Naive thymus-derived CD4-positive, alpha-beta T cell (primary cell): Measurements from ENCODE around the gene RBP3. TPM values are rescaled to one million over a fixed set of nuclear protein-coding genes. Genes with fewer than 3 reads are reported as not detected.

ENCODE experiments used
- ATAC-seq: fragments of 150-1000 bp; cut with Tn5 transposase; 2 replicates; pipeline ENCODE4 v1.10.0; 2021; ENCODE audit warnings: mild to moderate bottlenecking, moderate library complexity
- CTCF ChIA-PET: fragments of 350-600 bp; sonication (Branson Sonifier 250); formaldehyde crosslinking; loops from one replicate; lab custom pipeline; 2021; ENCODE audit warnings: antibody characterized with exemption; lab: Charles Lee
- POLR2A ChIA-PET: fragments of 350-600 bp; sonication (Branson Sonifier 250); formaldehyde crosslinking; loops from one replicate; lab custom pipeline; 2021; ENCODE audit warnings: antibody characterized with exemption, inconsistent platforms; lab: Charles Lee
- DNase-seq, 9 donors: peaks; one replicate each; pipeline versions ENCODE4 v3.0.0 to v3.0.0-alpha.2; 2020 to 2022; ENCODE audit warnings: mixed read lengths in 1 of 9
- H3K27ac ChIP-seq: one replicate; pipeline ENCODE4 v1.7.0; 2013; ENCODE audit warnings: mild to moderate bottlenecking, low read depth, low read length, moderate library complexity
- H3K27me3 ChIP-seq, 2 donors: one replicate each; pipeline ENCODE4 v1.7.0; 2013; ENCODE audit warnings: low read length in 2 of 2, mild to moderate bottlenecking in 2 of 2, moderate library complexity in 2 of 2; ENCODE audit not compliant: control insufficient read depth in 2 of 2, insufficient read depth in 2 of 2
- H3K36me3 ChIP-seq, 3 experiments: 1 replicate in 2 of 3; 2 replicates in 1 of 3; pipeline ENCODE4 v1.7.0; 2013; ENCODE audit warnings: low read length in 3 of 3, mild to moderate bottlenecking in 3 of 3, moderate library complexity in 1 of 3; ENCODE audit not compliant: insufficient read depth in 3 of 3, control insufficient read depth in 2 of 3
- H3K4me1 ChIP-seq, 2 donors: one replicate each; pipeline ENCODE4 v1.7.0; 2013; ENCODE audit warnings: low read length in 2 of 2, mild to moderate bottlenecking in 2 of 2, moderate library complexity in 1 of 2; ENCODE audit not compliant: control insufficient read depth in 2 of 2, insufficient read depth in 2 of 2
- H3K4me3 ChIP-seq: 2 replicates; pipeline ENCODE4 v1.7.0; 2013; ENCODE audit warnings: mild to moderate bottlenecking, low read length
- H3K9me3 ChIP-seq, 3 experiments: 1 replicate in 2 of 3; 2 replicates in 1 of 3; pipeline ENCODE4 v1.7.0; 2013; ENCODE audit warnings: low read length in 3 of 3; ENCODE audit not compliant: control insufficient read depth in 2 of 3
- H3K27ac Mint-ChIP-seq, 9 donors: one replicate each; pipeline ENCODE4 v1.8.0; 2020 to 2022; ENCODE audit warnings: mixed read lengths in 9 of 9, mild to moderate bottlenecking in 8 of 9, moderate library complexity in 5 of 9, inconsistent platforms in 2 of 9
- H3K27me3 Mint-ChIP-seq, 5 donors: one replicate each; pipeline ENCODE4 v1.8.0; 2021 to 2022; ENCODE audit warnings: mixed read lengths in 5 of 5, mild to moderate bottlenecking in 1 of 5
- H3K36me3 Mint-ChIP-seq, 5 donors: one replicate each; pipeline ENCODE4 v1.8.0; 2020 to 2022; ENCODE audit warnings: mixed read lengths in 5 of 5, mild to moderate bottlenecking in 3 of 5, inconsistent platforms in 1 of 5
- H3K4me1 Mint-ChIP-seq, 7 donors: one replicate each; pipeline ENCODE4 v1.8.0; 2020 to 2022; ENCODE audit warnings: mixed read lengths in 7 of 7, mild to moderate bottlenecking in 3 of 7, inconsistent platforms in 1 of 7
- H3K4me3 Mint-ChIP-seq, 10 donors: one replicate each; pipeline ENCODE4 v1.8.0; 2020 to 2022; ENCODE audit warnings: mild to moderate bottlenecking in 10 of 10, mixed read lengths in 10 of 10, moderate library complexity in 6 of 10, inconsistent platforms in 2 of 10
- H3K9me3 Mint-ChIP-seq, 11 donors: one replicate each; pipeline ENCODE4 v1.8.0; 2020 to 2022; ENCODE audit warnings: mixed read lengths in 11 of 11, mild to moderate bottlenecking in 4 of 11, inconsistent platforms in 1 of 11, moderate library complexity in 1 of 11
- intact Hi-C, 2 donors: fragments of 100-400 bp; cut with micrococcal nuclease; formaldehyde crosslinking; loops; one replicate each; pipeline ENCODE4 v1.15.1; 2023
- polyA plus RNA-seq, 2 donors: library from polyadenylated mRNA; unstranded; fragments of 300-500 nt; fragmentation: Illumina TruSeq; gene quantifications; one replicate each; pipeline ENCODE4 v1.2.3, GENCODE V29; 2021
- total RNA-seq, 6 experiments: library from RNA in 5 of 6; stranded (reverse) in 5 of 6; gene quantifications; 1 replicate in 5 of 6; 2 replicates in 1 of 6; pipeline ENCODE4 v1.2.3 and lab custom pipeline; 2021 to 2026

RBP3 gene
- total and polyA plus RNA-seq, 7 experiments from 2014 or later = not detected

- ATAC-seq (no peak), DNase-seq (no peak)
- H3K4me3 Mint-ChIP-seq = no peak overlapping the region
- Histone ChIP-seq H3K9me3 (no peaks in the 10 kb centered on the region), H3K4me1 (no peaks in the 10 kb centered on the region), H3K36me3 (no peaks in the 10 kb centered on the region), H3K27me3 (no peaks in the 10 kb centered on the region), H3K4me3 (no peak overlapping the region), H3K27ac (no peak overlapping the region)
- intact Hi-C loops = no loop called here
- no peaks in the 10 kb centered on the region for H3K9me3 Mint-ChIP-seq
- CTCF ChIA-PET = no interaction called here
- peaks cover 0 to 2% (median 0%) of the 10 kb centered on the region in 5 donors for H3K27me3 Mint-ChIP-seq
- H3K36me3 Mint-ChIP-seq = no peaks in the 10 kb centered on the region
- POLR2A ChIA-PET = no interaction called here
- no peaks in the 10 kb centered on the region for H3K4me1 Mint-ChIP-seq
- no peak overlapping the region for H3K27ac Mint-ChIP-seq
These were observed 10.3 kb downstream of the RBP3 start for GRCh38 chr10:47358457-47358856.

- no peaks in the 10 kb centered on the region for H3K9me3 Mint-ChIP-seq
- Histone ChIP-seq H3K36me3 (no peaks in the 10 kb centered on the region), H3K4me1 (no peaks in the 10 kb centered on the region), H3K27ac (no peak overlapping the region), H3K9me3 (no peaks in the 10 kb centered on the region), H3K4me3 (no peak overlapping the region), H3K27me3 (no peaks in the 10 kb centered on the region)
- no peaks in the 10 kb centered on the region for H3K4me1 Mint-ChIP-seq
- H3K27ac Mint-ChIP-seq = peak overlapping the region in 1 of 9 donors; percentile 39
- no peaks in the 10 kb centered on the region for H3K36me3 Mint-ChIP-seq
- DNase-seq = no peak
- ChIA-PET POLR2A (no interaction called here), CTCF (no interaction called here)
- intact Hi-C loops = no loop called here
- ATAC-seq = no peak
- H3K27me3 Mint-ChIP-seq = peaks cover 0 to 2% (median 0%) of the 10 kb centered on the region in 5 donors
- no peak overlapping the region for H3K4me3 Mint-ChIP-seq
These were observed 10.9 kb downstream of the RBP3 start for GRCh38 chr10:47359101-47359500.

GRCh38 chr10:47359626-47360418 is 11.7 kb downstream of the RBP3 start:
- H3K4me3 Mint-ChIP-seq = no peak overlapping the region
- Histone ChIP-seq H3K9me3 (no peaks in the 10 kb centered on the region), H3K36me3 (no peaks in the 10 kb centered on the region), H3K4me1 (no peaks in the 10 kb centered on the region), H3K4me3 (no peak overlapping the region), H3K27me3 (no peaks in the 10 kb centered on the region), H3K27ac (no peak overlapping the region)
- ChIA-PET CTCF (no interaction called here), POLR2A (no interaction called here)
- H3K27me3 Mint-ChIP-seq = peaks cover 0 to 2% (median 0%) of the 10 kb centered on the region in 5 donors
- H3K36me3 Mint-ChIP-seq = no peaks in the 10 kb centered on the region
- DNase-seq (no peak), ATAC-seq (no peak)
- H3K9me3 Mint-ChIP-seq = peaks cover 0 to 1% (median 0%) of the 10 kb centered on the region in 11 donors
- intact Hi-C loops = no loop called here
- H3K27ac Mint-ChIP-seq = no peak overlapping the region
- no peaks in the 10 kb centered on the region for H3K4me1 Mint-ChIP-seq

GRCh38 chr10:47360419-47361040 is 12.4 kb downstream of the RBP3 start:
- ATAC-seq (no peak), DNase-seq (no peak)
- ChIA-PET POLR2A (no interaction called here), CTCF (no interaction called here)
- no peaks in the 10 kb centered on the region for H3K9me3 ChIP-seq
- H3K4me3 ChIP-seq = no peak overlapping the region
- no peaks in the 10 kb centered on the region for H3K36me3 ChIP-seq
- no peak overlapping the region for H3K4me3 Mint-ChIP-seq
- no peaks in the 10 kb centered on the region for H3K27me3 ChIP-seq
- peaks cover 0 to 1% (median 0%) of the 10 kb centered on the region in 11 donors for H3K9me3 Mint-ChIP-seq
- H3K4me1 ChIP-seq = no peaks in the 10 kb centered on the region
- no peaks in the 10 kb centered on the region for H3K4me1 Mint-ChIP-seq
- no peaks in the 10 kb centered on the region for H3K36me3 Mint-ChIP-seq
- no peak overlapping the region for H3K27ac ChIP-seq
- intact Hi-C loops = no loop called here
- H3K27me3 Mint-ChIP-seq = peaks cover 0 to 2% (median 0%) of the 10 kb centered on the region in 5 donors
- H3K27ac Mint-ChIP-seq = no peak overlapping the region

DNA sequence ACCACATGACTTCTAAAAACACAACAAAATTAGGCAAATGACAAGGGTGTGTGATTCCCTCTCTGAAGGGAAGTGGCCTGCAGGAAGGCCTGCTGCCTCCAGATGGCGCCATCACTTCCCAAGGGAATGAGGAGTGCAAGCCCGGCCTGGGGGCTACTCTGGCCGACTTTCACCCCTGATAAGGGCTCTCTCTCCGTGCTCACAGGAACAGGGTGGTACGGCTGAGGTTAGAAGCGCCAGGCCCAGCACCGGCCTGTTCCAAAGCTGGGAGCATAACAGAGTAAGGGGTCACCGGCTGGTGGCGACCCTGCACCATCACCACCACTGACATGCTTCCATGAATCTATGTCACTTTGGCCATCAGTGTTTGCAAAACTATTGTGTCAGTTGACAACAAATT is 13.1 kb downstream of the RBP3 start:
- Mint-ChIP-seq H3K27ac (no peak overlapping the region), H3K9me3 (peaks cover 0 to 1% (median 0%) of the 10 kb centered on the region in 11 donors), H3K4me3 (no peak overlapping the region), H3K27me3 (peaks cover 0 to 2% (median 0%) of the 10 kb centered on the region in 5 donors), H3K36me3 (no peaks in the 10 kb centered on the region), H3K4me1 (no peaks in the 10 kb centered on the region)
- no peaks in the 10 kb centered on the region for H3K36me3 ChIP-seq
- no peak for ATAC-seq
- intact Hi-C loops = no loop called here
- peak in 1 of 9 donors; percentile 28 for DNase-seq
- CTCF ChIA-PET = no interaction called here
- POLR2A ChIA-PET = no interaction called here
- H3K4me1 ChIP-seq = no peaks in the 10 kb centered on the region
- H3K27me3 ChIP-seq = no peaks in the 10 kb centered on the region
- H3K27ac ChIP-seq = no peak overlapping the region
- no peaks in the 10 kb centered on the region for H3K9me3 ChIP-seq
- H3K4me3 ChIP-seq = no peak overlapping the region

GRCh38 chr10:47362199-47362598 is 14.0 kb downstream of the RBP3 start:
- Mint-ChIP-seq H3K27me3 (peaks cover 0 to 2% (median 0%) of the 10 kb centered on the region in 5 donors), H3K4me3 (no peak overlapping the region), H3K9me3 (peaks cover 0 to 1% (median 0%) of the 10 kb centered on the region in 11 donors), H3K36me3 (no peaks in the 10 kb centered on the region), H3K4me1 (no peaks in the 10 kb centered on the region), H3K27ac (no peak overlapping the region)
- ATAC-seq = no peak
- Histone ChIP-seq H3K36me3 (no peaks in the 10 kb centered on the region), H3K27me3 (no peaks in the 10 kb centered on the region), H3K9me3 (no peaks in the 10 kb centered on the region), H3K4me3 (no peak overlapping the region), H3K4me1 (no peaks in the 10 kb centered on the region), H3K27ac (no peak overlapping the region)
- ChIA-PET POLR2A (no interaction called here), CTCF (no interaction called here)
- intact Hi-C loops = no loop called here
- DNase-seq = no peak
